Measurements from ENCODE around the gene GRID1. TPM values are rescaled to one million over a fixed set of nuclear protein-coding genes. Genes with fewer than 3 reads are reported as not detected.

The GRID1 gene
- total RNA-seq, 1 donor from 2014 or later, result 0.22 TPM

DNA sequence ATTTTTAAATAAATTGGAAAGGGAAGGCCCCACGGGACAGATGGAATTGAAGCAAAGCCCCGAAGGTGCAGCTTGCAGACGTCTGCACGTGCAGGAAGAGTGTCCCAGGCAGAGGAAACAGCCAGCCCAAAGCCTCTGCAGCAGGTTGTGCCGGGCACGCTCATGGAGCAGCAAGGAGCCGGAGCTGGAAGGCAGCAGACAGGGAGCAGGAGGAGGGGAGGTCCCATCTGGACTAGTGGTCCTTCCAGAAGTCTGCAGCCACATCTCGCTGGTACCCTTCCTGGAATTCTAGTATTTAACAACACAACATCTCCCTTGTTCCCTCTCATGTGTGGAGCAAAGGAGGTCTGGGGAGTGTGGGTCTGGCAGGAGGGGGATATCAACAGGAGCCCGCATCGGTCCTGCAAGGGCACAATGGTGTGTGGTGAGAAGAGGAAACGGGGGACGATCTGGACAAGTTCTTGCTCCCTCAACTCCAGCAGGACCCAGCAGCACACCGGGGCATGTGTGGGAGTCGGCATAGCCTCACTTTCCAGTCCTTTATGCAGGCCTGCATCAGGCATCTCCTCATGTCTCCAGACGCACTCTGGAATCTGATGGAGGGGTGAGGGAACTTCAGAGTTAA is 169.3 kb downstream of the GRID1 start:
- H3K27me3 Mint-ChIP-seq, result peaks cover 45% of the 10 kb centered on the region
- no peak overlapping the region for H3K27ac Mint-ChIP-seq
- no peak for DNase-seq (ENCODE audit: low spot score, unreplicated experiment)
- H3K36me3 Mint-ChIP-seq (ENCODE audit: insufficient read depth), result no peaks in the 10 kb centered on the region
- H3K4me1 Mint-ChIP-seq (ENCODE audit: low read depth), result no peaks in the 10 kb centered on the region
- H3K9me3 Mint-ChIP-seq (ENCODE audit: low read depth), result no peaks in the 10 kb centered on the region
- TF ChIP-seq, protein P1, sequence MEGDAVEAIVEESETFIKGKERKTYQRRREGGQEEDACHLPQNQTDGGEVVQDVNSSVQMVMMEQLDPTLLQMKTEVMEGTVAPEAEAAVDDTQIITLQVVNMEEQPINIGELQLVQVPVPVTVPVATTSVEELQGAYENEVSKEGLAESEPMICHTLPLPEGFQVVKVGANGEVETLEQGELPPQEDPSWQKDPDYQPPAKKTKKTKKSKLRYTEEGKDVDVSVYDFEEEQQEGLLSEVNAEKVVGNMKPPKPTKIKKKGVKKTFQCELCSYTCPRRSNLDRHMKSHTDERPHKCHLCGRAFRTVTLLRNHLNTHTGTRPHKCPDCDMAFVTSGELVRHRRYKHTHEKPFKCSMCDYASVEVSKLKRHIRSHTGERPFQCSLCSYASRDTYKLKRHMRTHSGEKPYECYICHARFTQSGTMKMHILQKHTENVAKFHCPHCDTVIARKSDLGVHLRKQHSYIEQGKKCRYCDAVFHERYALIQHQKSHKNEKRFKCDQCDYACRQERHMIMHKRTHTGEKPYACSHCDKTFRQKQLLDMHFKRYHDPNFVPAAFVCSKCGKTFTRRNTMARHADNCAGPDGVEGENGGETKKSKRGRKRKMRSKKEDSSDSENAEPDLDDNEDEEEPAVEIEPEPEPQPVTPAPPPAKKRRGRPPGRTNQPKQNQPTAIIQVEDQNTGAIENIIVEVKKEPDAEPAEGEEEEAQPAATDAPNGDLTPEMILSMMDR (IDR thresholded peaks at IDR 0.05; ENCODE audit: unreplicated experiment), result no peak
- no peak overlapping the region for H3K4me3 Mint-ChIP-seq (ENCODE audit: low read depth)

DNA sequence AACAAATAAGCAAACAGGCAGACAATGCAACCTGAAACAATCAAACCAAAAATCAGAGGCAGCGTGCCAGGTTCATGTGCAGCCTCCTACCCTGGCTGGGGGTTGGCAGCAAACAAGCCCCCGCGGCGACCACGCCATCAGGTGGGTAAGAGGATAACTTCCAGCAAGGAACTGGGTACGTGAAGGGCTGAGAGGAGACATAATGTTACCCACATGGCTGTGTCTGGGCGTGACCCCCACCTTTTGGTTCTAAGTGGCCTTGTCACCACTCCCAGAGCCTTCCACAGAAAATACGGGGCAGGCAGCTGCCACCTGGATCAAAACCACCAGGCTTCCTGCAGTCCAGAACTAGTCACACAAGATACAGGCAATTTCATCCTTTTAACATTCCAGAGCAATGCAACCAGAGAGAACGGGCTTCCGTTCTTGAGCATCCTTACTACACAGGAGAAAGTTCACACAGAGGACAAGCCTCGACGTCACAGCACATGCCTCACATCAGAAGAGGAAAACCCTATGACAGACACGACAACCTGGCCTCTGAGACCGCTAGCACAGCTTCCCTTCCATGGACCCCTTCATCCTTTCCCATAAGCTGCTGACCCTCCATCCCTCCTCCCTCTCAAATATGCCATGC is 171.0 kb downstream of the GRID1 start:
- Mint-ChIP-seq H3K27me3 (peaks cover 42% of the 10 kb centered on the region), H3K4me3 (ENCODE audit: low read depth) (no peak overlapping the region), H3K4me1 (ENCODE audit: low read depth) (no peaks in the 10 kb centered on the region), H3K9me3 (ENCODE audit: low read depth) (no peaks in the 10 kb centered on the region), H3K27ac (no peak overlapping the region), H3K36me3 (ENCODE audit: insufficient read depth) (no peaks in the 10 kb centered on the region)
- DNase-seq (ENCODE audit: low spot score, unreplicated experiment), result no peak
- TF ChIP-seq, protein P1 (IDR thresholded peaks at IDR 0.05; ENCODE audit: unreplicated experiment), result no peak

DNA sequence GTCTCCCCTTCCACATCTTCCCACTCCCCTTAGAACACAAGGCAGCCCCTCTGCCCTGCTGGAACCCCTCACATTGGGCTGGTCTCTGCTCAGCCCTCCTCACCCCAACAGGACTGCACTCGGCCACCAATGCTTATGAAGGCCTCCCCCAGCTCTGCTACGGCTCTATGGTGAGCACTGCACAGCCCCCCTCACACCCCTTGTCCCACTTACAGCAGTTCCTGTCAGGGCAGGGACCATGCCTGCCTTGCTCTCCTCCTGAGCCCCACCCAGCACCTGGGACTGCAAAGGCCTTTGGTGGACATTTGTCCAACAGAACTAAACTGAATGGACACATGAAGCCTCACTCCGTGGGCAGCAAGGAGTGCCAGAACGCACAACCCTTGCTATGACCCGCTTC is 171.9 kb downstream of the GRID1 start:
- Mint-ChIP-seq H3K9me3 (ENCODE audit: low read depth) (no peaks in the 10 kb centered on the region), H3K27ac (no peak overlapping the region), H3K27me3 (peaks cover 33% of the 10 kb centered on the region), H3K4me3 (ENCODE audit: low read depth) (no peak overlapping the region), H3K36me3 (ENCODE audit: insufficient read depth) (no peaks in the 10 kb centered on the region), H3K4me1 (ENCODE audit: low read depth) (no peaks in the 10 kb centered on the region)
- TF ChIP-seq, protein P1 (IDR thresholded peaks at IDR 0.05; ENCODE audit: unreplicated experiment), result no peak
- no peak for DNase-seq (ENCODE audit: low spot score, unreplicated experiment)

DNA sequence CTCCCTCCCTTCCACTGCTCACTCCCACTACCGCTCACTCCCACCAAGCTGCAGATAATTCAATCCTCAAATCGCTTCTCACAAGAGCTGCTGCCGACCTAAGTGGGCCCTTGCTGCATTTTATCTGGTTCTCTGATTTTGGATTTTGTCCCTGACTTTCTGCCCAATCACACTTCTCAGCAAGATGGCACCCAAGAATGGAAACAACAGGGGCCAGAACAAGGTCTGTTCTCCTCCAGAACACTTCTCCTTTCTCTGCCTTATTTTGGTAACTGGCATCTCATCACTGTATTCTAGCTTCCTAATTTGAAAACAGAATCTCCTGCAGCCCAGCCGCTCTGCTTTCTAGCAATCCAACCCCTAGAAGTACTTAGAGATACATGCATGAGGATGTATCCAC is 172.8 kb downstream of the GRID1 start:
- H3K4me3 Mint-ChIP-seq (ENCODE audit: low read depth), result no peak overlapping the region
- no peaks in the 10 kb centered on the region for H3K9me3 Mint-ChIP-seq (ENCODE audit: low read depth)
- no peak overlapping the region for H3K27ac Mint-ChIP-seq
- H3K27me3 Mint-ChIP-seq, result peaks cover 36% of the 10 kb centered on the region
- H3K36me3 Mint-ChIP-seq (ENCODE audit: insufficient read depth), result no peaks in the 10 kb centered on the region
- no peak for DNase-seq (ENCODE audit: low spot score, unreplicated experiment)
- TF ChIP-seq, protein P1 (IDR thresholded peaks at IDR 0.05; ENCODE audit: unreplicated experiment), result no peak
- no peaks in the 10 kb centered on the region for H3K4me1 Mint-ChIP-seq (ENCODE audit: low read depth)

DNA sequence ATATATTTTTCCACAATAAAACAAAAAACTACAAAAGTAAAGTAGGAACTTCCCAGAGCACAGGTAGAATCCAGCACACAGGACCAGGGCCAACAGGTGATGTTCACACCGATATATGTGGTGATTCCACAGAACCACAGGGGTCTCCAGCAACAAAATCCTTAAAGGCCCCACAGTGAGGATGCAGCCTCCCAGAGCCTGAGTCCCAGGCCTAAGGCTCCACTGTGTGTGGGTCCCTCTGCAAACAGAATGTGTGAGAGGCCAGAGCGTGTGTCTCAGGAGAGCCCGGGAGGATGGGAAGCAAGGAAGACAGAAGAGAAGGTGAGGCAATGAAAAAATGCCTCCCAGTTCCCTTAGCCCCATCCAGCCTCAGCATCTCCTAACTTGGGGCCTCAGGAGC is 173.9 kb downstream of the GRID1 start:
- no peak overlapping the region for H3K4me3 Mint-ChIP-seq (ENCODE audit: low read depth)
- TF ChIP-seq, protein P1 (IDR thresholded peaks at IDR 0.05; ENCODE audit: unreplicated experiment), result no peak
- DNase-seq (ENCODE audit: low spot score, unreplicated experiment), result no peak
- H3K27ac Mint-ChIP-seq, result no peak overlapping the region
- no peaks in the 10 kb centered on the region for H3K9me3 Mint-ChIP-seq (ENCODE audit: low read depth)
- no peaks in the 10 kb centered on the region for H3K4me1 Mint-ChIP-seq (ENCODE audit: low read depth)
- H3K36me3 Mint-ChIP-seq (ENCODE audit: insufficient read depth), result no peaks in the 10 kb centered on the region
- H3K27me3 Mint-ChIP-seq, result peaks cover 28% of the 10 kb centered on the region

Data from progenitor cell of endocrine pancreas (in vitro differentiated cells).